HG02763 (cell line): ENCODE data around the gene GSTP1.
"Not testable (repeated sequence)": the region's sequence is repeated elsewhere in the genome, so short reads cannot be mapped to it uniquely, and the experiment has no call there.

ENCODE experiments used
- ATAC-seq: cut with Tn5 transposase; IDR thresholded peaks from one replicate; pipeline ENCODE4 v1.9.1; 2021; ENCODE audit warnings: mild to moderate bottlenecking, moderate library complexity; ENCODE audit not compliant: unreplicated experiment

GSTP1 gene

GRCh38 chr11:67594480-67594879, 10.9 kb downstream of the GSTP1 start:
- no peak for ATAC-seq

GRCh38 chr11:67596753-67597300, 13.2 kb downstream of the GSTP1 start:
- ATAC-seq = no peak

DNA sequence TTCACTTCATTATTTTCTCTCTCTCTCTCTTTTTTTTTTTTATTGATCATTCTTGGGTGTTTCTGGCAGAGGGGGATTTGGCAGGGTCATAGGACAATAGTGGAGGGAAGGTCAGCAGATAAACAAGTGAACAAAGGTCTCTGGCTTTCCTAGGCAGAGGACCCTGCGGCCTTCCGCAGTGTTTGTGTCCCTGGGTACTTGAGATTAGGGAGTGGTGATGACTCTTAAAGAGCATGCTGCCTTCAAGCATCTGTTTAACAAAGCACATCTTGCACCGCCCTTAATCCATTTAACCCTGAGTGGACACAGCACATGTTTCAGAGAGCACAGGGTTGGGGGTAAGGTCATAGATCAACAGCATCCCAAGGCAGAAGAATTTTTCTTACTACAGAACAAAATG, 13.8 kb downstream of the GSTP1 start:
- not testable (repeated sequence) for ATAC-seq

- not testable (repeated sequence) for ATAC-seq
Observed at GRCh38 chr11:67597963-67598362, 14.4 kb downstream of the GSTP1 start.

DNA sequence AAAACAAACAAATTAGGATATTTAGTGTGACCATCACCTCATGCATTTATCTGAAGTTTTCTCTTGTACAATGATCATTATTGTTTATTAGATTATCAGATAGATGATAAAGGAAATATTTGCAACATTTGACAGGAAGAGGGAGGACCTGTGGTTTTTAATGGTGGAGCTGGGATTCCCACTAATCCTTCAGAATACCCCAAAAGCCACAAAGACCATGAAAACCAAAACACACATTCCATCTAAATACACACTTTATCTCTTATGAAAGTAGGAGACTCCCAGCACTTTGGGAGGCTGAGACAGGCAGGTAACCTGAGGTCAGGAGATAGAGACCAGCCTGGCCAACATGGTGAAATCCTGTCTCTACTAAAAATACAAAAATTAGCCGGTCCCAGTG, 15.5 kb downstream of the GSTP1 start:
- ATAC-seq = no peak

DNA sequence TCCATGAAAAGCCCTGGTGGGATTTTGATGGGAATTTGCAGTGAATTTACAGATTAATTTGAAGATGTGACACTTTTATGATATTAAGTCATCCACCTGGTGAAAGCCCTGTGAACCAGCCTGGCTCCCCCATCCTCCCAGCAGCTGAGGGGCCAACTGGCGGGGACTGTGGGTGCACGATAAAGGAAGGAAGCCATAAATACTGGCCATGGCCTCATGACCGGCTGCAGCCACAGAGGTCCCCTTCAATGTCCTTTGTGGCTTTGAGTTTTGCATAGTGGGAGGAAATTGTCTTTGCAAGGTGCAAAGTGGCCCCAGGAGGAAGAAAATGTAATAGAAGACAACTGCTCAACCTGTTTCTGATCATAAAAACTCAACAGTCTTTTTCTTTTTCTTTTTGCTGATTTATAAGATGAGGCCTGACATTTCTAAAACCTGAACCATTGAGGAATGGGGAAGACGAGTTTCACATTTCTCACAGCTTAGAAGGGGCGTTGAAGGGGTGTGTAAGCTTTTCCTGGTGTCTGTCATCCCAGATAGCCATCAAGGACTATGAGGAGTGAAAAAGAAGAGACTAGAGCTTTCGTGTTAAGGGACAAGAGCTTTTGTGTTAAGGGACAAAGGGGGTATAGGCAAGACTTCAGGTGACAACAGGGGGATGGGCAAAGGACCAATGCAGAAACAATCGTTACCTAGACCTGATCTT, 16.9 kb downstream of the GSTP1 start:
- ATAC-seq = no peak

DNA sequence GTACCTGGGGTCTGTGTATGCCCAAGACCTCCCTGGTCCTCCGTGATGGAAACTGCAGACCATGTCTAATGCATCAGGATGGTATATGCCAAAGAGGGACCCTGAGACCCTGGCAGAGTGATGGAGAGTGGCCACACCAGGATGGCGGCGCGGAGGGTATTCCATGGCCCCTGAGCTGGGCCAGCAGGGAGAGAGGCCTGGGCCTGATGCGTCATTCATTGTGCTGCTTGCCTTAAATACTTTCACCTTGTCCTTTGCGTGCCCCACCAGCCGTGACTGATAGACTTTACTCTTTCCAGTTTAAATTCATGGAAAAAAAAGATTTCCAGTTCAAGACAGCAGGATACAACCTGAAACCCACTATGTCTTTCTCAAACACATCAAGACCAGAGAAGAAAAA, 17.5 kb downstream of the GSTP1 start:
- ATAC-seq = no peak

- ATAC-seq = not testable (repeated sequence)
Observed at GRCh38 chr11:67604119-67604518, 20.5 kb downstream of the GSTP1 start.

- ATAC-seq = no peak
Observed at GRCh38 chr11:67604815-67605214, 21.2 kb downstream of the GSTP1 start.

GRCh38 chr11:67605231-67606011, 21.8 kb downstream of the GSTP1 start:
- no peak for ATAC-seq

DNA sequence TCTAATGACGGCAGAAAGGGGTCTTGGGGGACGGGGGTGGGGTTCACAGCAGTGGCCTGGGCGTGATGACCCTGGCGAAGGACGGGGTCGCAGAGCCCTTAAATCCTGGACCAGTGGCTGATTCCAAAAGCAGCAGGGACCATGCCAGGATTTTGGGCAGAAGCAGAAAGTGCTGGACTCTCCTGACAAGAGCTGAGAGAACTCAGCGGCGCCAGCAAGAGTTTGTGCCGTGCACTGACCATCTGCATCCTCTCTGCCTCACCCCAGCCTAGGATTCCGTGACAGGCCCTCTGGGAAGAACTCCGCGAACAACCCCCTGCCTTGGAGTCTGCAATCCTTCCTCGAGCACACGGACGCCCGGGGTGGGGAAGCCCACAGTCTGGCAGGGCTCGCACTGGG, 22.5 kb downstream of the GSTP1 start:
- no peak for ATAC-seq

GRCh38 chr11:67606492-67607295, 23.1 kb downstream of the GSTP1 start, which contains the start of gene NDUFV1:
NDUFV1 (plus strand) TSS chr11:67606936; CDS start chr11:67607005, 69 bp downstream.
- ATAC-seq = peak; percentile 95

DNA sequence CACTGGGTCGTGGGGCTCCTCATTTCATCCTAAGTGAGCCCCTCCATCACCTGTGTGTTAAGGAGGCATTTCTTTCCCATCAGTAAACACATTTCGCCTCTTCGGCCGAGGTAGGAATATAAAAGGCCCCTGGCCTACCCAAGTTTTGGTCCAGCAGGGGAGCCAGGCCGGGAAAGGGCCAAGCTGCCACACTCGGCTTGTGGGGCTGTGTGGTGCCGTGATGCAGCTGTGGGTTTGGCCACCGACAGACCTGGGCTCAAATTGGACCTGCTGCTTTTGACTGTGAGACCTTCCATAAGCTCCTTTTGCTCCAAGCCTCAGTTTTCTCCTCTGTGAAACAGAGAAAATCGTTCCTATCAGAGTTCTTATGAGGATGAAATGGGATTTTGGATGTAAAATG, 23.9 kb downstream of the GSTP1 start:
- ATAC-seq = no peak

GRCh38 chr11:67608486-67608885, 24.9 kb downstream of the GSTP1 start:
- ATAC-seq = no peak

- ATAC-seq = no peak
Observed at GRCh38 chr11:67609316-67609715, 25.7 kb downstream of the GSTP1 start.

- no peak for ATAC-seq
Observed at GRCh38 chr11:67610302-67610868, 26.8 kb downstream of the GSTP1 start.

- ATAC-seq = no peak
Observed at GRCh38 chr11:67611165-67611564, 27.6 kb downstream of the GSTP1 start.

GRCh38 chr11:67611704-67612587, 28.3 kb downstream of the GSTP1 start:
- ATAC-seq = no peak

DNA sequence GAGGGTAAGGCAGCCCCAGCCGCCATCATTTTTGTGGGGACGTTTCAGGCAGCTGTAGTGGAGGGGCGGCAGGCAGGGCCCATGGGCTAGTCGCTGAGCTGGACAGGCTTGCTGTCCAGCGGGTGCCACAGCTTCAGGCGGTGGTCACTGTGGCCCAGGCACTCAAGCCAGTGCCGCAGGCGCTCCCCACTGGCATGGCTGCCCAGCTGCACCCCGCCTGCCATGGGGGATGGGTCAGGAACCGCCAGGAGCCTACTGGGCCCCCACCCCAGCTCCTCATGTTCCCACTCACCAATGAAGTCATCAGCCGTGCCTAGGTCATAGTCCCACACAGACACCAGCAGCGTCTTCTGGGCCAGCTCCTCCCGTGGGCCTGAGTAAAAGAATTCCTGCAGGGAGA, 29.1 kb downstream of the GSTP1 start:
- ATAC-seq = no peak
